Panc1 (cell line): Measurements from ENCODE around the gene CD1E. TPM values are rescaled to one million over a fixed set of nuclear protein-coding genes. Genes with fewer than 3 reads are reported as not detected.

Source experiments
- ATAC-seq: fragments of 200-7000 bp; cut with Tn5 transposase; 2 replicates; pipeline ENCODE4 v1.9.1; 2020; ENCODE audit warnings: mild to moderate bottlenecking, moderate library complexity
- BruUV-seq: library from RNA; stranded (reverse); fragments of 400-500 nt; replicated peaks from 2 replicates; lab custom pipeline; 2021; lab: Mats Ljungman, UMichigan
- CTCF ChIA-PET: fragments of 300-600 bp; sonication (Branson Sonifier 250); formaldehyde crosslinking; loops from one replicate; lab custom pipeline; 2022; ENCODE audit warnings: antibody characterized with exemption; lab: Charles Lee
- POLR2A ChIA-PET: fragments of 300-600 bp; sonication (Branson Sonifier 250); formaldehyde crosslinking; loops from one replicate; lab custom pipeline; 2022; ENCODE audit warnings: antibody characterized with exemption; lab: Charles Lee
- DNase-seq: peaks from one replicate; pipeline ENCODE4 v3.0.0-alpha.2; 2010; ENCODE audit warnings: low read depth, low spot score
- H3K27ac ChIP-seq: 2 replicates; pipeline ENCODE4 v1.5.1; 2011; ENCODE audit warnings: mild to moderate bottlenecking, low read length, inconsistent platforms
- H3K27me3 ChIP-seq: fragments of 200-500 bp; sonication (Bioruptor generic); 2 replicates; pipeline ENCODE4 v1.6.0; 2014; ENCODE audit warnings: low read length, inconsistent platforms; ENCODE audit not compliant: control insufficient read depth, insufficient read depth
- H3K36me3 ChIP-seq: fragments of 200-500 bp; sonication (Bioruptor generic); 2 replicates; pipeline ENCODE4 v1.5.1; 2014; ENCODE audit warnings: inconsistent platforms, mild to moderate bottlenecking, low read length, moderate library complexity; ENCODE audit not compliant: control insufficient read depth, insufficient read depth
- H3K4me1 ChIP-seq: 2 replicates; pipeline ENCODE4 v1.5.1; 2011; ENCODE audit warnings: inconsistent platforms, mild to moderate bottlenecking, low read length, moderate library complexity; ENCODE audit not compliant: control insufficient read depth, insufficient read depth
- H3K4me3 ChIP-seq, 2 experiments: 2 replicates each; pipeline ENCODE4 v1.5.1; 2011 to 2012; ENCODE audit warnings: low read depth in 2 of 2, low read length in 2 of 2, mild to moderate bottlenecking in 2 of 2, inconsistent platforms in 1 of 2, moderate library complexity in 1 of 2
- H3K9me3 ChIP-seq: fragments of 200-500 bp; sonication (Bioruptor generic); 2 replicates; pipeline ENCODE4 v1.5.1; 2014; ENCODE audit warnings: low read depth, mild to moderate bottlenecking, inconsistent platforms, low read length, moderate library complexity; ENCODE audit not compliant: control insufficient read depth, insufficient read depth
- POLR2AphosphoS5 ChIP-seq: IDR thresholded peaks from 2 replicates; pipeline ENCODE4 v1.6.1; 2012; ENCODE audit warnings: mild to moderate bottlenecking, low read depth, low read length, moderate library complexity
- SIN3A ChIP-seq: IDR thresholded peaks from 2 replicates; pipeline ENCODE4 v1.6.1; 2012; ENCODE audit warnings: low read depth, mild to moderate bottlenecking, low read length, moderate library complexity, borderline replicate concordance; ENCODE audit not compliant: insufficient read depth
- TCF7L2 ChIP-seq: IDR thresholded peaks from 2 replicates; pipeline ENCODE4 v1.6.1; 2011; ENCODE audit warnings: mild to moderate bottlenecking, low read depth, low read length, inconsistent platforms
- in situ Hi-C: cut with HindIII; loops from 2 replicates; pipeline ENCODE4 v1.10.0; 2016; ENCODE audit warnings: low sequenced_read_pairs, low pct_unique_long_range_greater_than_20kb
- intact Hi-C: fragments of 100-400 bp; cut with micrococcal nuclease; formaldehyde crosslinking; loops from one replicate; pipeline ENCODE4 v1.10.0; 2022; ENCODE audit not compliant: unreplicated experiment
- total RNA-seq: library from RNA; stranded (reverse); gene quantifications from one replicate; pipeline ENCODE4 v1.2.1, GENCODE V29; 2021; ENCODE audit not compliant: unreplicated experiment
- TF ChIP-seq, protein P1 (sequence below): fragments of 450-650 bp; IDR thresholded peaks from 2 replicates; pipeline ENCODE4 v1.5.1; 2017; ENCODE audit warnings: mild to moderate bottlenecking
- TF ChIP-seq, protein P2 (sequence below), 2 experiments: IDR thresholded peaks; 2 replicates each; pipeline ENCODE4 v1.6.1; 2011 to 2012; ENCODE audit warnings: low read depth in 2 of 2, control low read depth in 1 of 2, low read length in 1 of 2, mild to moderate bottlenecking in 1 of 2, moderate library complexity in 1 of 2; ENCODE audit not compliant: insufficient read depth in 1 of 2

CD1E gene
- total RNA-seq, 1 experiment from 2014 or later: not detected

DNA sequence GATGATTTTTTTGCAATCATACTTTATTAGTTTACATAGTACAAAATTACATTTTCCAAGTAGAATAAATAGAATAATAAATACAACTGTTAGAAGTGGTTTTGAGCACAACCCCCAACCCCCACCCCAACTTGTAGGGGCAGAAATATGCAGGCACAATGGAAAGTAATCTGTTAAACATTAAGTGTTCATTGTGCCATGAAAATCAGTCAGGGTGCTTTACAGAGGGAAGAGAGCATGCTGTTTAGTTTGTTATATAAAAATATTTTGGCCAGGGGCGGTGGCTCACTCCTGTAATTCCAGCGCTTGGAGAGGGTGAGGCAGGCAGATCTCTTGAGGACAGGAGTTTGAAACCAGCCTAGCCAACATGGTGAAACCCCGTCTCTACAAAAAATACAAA is 43.0 kb downstream of the CD1E start:
- ChIA-PET CTCF (no interaction called here), POLR2A (no interaction called here)
- no peak overlapping the region for H3K4me3 ChIP-seq
- H3K27me3 ChIP-seq: no peaks in the 10 kb centered on the region
- ATAC-seq (no peak), DNase-seq (no peak)
- intact Hi-C loops (no loop called here), in situ Hi-C loops (no loop called here)
- H3K27ac ChIP-seq: no peak overlapping the region
- no TSS peak for BruUV-seq
- no peaks in the 10 kb centered on the region for H3K4me1 ChIP-seq
- H3K36me3 ChIP-seq: no peaks in the 10 kb centered on the region
- no peaks in the 10 kb centered on the region for H3K9me3 ChIP-seq
- TF ChIP-seq POLR2AphosphoS5: no peak
- TF ChIP-seq, protein P1, sequence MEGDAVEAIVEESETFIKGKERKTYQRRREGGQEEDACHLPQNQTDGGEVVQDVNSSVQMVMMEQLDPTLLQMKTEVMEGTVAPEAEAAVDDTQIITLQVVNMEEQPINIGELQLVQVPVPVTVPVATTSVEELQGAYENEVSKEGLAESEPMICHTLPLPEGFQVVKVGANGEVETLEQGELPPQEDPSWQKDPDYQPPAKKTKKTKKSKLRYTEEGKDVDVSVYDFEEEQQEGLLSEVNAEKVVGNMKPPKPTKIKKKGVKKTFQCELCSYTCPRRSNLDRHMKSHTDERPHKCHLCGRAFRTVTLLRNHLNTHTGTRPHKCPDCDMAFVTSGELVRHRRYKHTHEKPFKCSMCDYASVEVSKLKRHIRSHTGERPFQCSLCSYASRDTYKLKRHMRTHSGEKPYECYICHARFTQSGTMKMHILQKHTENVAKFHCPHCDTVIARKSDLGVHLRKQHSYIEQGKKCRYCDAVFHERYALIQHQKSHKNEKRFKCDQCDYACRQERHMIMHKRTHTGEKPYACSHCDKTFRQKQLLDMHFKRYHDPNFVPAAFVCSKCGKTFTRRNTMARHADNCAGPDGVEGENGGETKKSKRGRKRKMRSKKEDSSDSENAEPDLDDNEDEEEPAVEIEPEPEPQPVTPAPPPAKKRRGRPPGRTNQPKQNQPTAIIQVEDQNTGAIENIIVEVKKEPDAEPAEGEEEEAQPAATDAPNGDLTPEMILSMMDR: no peak
- no peak for TF ChIP-seq SIN3A
- no peak for TF ChIP-seq TCF7L2
- TF ChIP-seq, protein P2, sequence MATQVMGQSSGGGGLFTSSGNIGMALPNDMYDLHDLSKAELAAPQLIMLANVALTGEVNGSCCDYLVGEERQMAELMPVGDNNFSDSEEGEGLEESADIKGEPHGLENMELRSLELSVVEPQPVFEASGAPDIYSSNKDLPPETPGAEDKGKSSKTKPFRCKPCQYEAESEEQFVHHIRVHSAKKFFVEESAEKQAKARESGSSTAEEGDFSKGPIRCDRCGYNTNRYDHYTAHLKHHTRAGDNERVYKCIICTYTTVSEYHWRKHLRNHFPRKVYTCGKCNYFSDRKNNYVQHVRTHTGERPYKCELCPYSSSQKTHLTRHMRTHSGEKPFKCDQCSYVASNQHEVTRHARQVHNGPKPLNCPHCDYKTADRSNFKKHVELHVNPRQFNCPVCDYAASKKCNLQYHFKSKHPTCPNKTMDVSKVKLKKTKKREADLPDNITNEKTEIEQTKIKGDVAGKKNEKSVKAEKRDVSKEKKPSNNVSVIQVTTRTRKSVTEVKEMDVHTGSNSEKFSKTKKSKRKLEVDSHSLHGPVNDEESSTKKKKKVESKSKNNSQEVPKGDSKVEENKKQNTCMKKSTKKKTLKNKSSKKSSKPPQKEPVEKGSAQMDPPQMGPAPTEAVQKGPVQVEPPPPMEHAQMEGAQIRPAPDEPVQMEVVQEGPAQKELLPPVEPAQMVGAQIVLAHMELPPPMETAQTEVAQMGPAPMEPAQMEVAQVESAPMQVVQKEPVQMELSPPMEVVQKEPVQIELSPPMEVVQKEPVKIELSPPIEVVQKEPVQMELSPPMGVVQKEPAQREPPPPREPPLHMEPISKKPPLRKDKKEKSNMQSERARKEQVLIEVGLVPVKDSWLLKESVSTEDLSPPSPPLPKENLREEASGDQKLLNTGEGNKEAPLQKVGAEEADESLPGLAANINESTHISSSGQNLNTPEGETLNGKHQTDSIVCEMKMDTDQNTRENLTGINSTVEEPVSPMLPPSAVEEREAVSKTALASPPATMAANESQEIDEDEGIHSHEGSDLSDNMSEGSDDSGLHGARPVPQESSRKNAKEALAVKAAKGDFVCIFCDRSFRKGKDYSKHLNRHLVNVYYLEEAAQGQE (IDR thresholded peaks at IDR 0.05; ENCODE audit: insufficient read depth in 1 of 2, low read depth in 2 of 2, low read length in 1 of 2): no peak

DNA sequence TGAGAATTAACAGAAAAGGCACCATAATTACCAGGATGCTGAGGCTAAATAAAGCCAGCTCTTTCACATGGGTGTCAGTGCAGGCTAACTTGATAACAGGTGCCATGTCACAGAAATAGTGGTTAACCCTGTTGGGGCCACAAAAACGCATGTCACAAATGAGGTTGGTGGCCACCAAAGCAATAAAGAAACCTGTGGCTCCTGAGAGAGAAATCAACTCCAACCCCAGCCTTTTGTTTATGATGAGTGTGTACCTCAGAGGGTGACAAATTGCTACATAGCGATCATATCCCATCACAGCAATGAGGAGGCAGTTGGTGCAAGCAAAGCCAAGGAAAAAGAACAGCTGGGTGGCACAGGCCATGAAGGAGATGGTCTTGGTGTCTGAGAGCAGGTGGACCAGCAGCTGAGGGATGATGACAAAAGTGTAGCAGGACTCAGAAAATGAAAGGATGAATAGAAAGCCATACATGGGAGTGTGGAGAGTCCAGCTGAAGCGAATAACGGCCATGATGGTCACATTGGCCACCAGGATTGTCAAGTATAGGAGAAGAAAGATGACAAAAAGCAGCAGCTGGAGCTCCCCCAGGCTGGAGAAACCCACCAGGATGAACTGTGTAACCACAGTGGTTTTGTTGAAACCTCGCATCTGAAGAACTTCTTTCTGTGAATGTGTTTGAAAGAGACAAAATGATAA is 45.3 kb downstream of the CD1E start, which contains the start of gene OR10T2:
Gene OR10T2 (minus strand): TSS at position 649 of the 697 bp plus-strand sequence. CDS start 0 bp downstream, at position 649.
- Histone ChIP-seq H3K36me3 (no peaks in the 10 kb centered on the region), H3K9me3 (no peaks in the 10 kb centered on the region), H3K4me1 (no peaks in the 10 kb centered on the region), H3K4me3 (no peak within 1 kb of the TSS), H3K27me3 (no peaks in the 10 kb centered on the region), H3K27ac (no peak within 1 kb of the TSS)
- TF ChIP-seq POLR2AphosphoS5 (no peak), SIN3A (no peak), TCF7L2 (no peak)
- TF ChIP-seq, protein P2 (IDR thresholded peaks at IDR 0.05; ENCODE audit: insufficient read depth in 1 of 2, low read depth in 2 of 2, low read length in 1 of 2): no peak
- TF ChIP-seq, protein P1: no peak
- CTCF ChIA-PET: no interaction called here
- in situ Hi-C loops: no loop called here
- BruUV-seq: no TSS peak
- POLR2A ChIA-PET: no interaction called here
- ATAC-seq (no peak), DNase-seq (no peak)
- intact Hi-C loops: no loop called here
